DMS114 treated with DMSO at 0.1 percent for 48 hours (cell line): Measurements from ENCODE around the gene TUBGCP2.

ENCODE experiments used
- DNase-seq: peaks from one replicate; lab custom pipeline; 2025; ENCODE audit not compliant: unreplicated experiment; lab: John Stamatoyannopoulos, UW

The TUBGCP2 gene

GRCh38 chr10:133309100-133309719 is 538 bp upstream of the TUBGCP2 start:
- DNase-seq = peak; percentile 72

GRCh38 chr10:133307776-133308420 is 774 bp downstream of the TUBGCP2 start:
- peak; percentile 32 for DNase-seq

- DNase-seq = no peak
Measured at GRCh38 chr10:133306941-133307379, 1.7 kb downstream of the TUBGCP2 start.

- DNase-seq = no peak
Measured at GRCh38 chr10:133306097-133306476, 2.6 kb downstream of the TUBGCP2 start.

- no peak for DNase-seq
Measured at GRCh38 chr10:133303206-133303605, 5.5 kb downstream of the TUBGCP2 start.

GRCh38 chr10:133302230-133302629 is 6.4 kb downstream of the TUBGCP2 start:
- no peak for DNase-seq

- DNase-seq = no peak
Measured at GRCh38 chr10:133299738-133300137, 8.9 kb downstream of the TUBGCP2 start.

GRCh38 chr10:133299224-133299623 is 9.4 kb downstream of the TUBGCP2 start:
- DNase-seq = no peak

GRCh38 chr10:133298466-133298865 is 10.2 kb downstream of the TUBGCP2 start:
- DNase-seq = no peak

GRCh38 chr10:133297504-133297903 is 11.2 kb downstream of the TUBGCP2 start:
- no peak for DNase-seq

GRCh38 chr10:133295426-133296320 is 13.0 kb downstream of the TUBGCP2 start:
- DNase-seq = no peak

GRCh38 chr10:133294189-133294588 is 14.5 kb downstream of the TUBGCP2 start:
- DNase-seq = no peak

- no peak for DNase-seq
Measured at GRCh38 chr10:133293810-133294119, 14.9 kb downstream of the TUBGCP2 start.

GRCh38 chr10:133292919-133293809 is 15.5 kb downstream of the TUBGCP2 start:
- DNase-seq = no peak

GRCh38 chr10:133289761-133290160 is 18.9 kb downstream of the TUBGCP2 start:
- DNase-seq = no peak

GRCh38 chr10:133287832-133288500 is 20.7 kb downstream of the TUBGCP2 start:
- no peak for DNase-seq

GRCh38 chr10:133286366-133286765 is 22.3 kb downstream of the TUBGCP2 start:
- DNase-seq = no peak

GRCh38 chr10:133285217-133285616 is 23.5 kb downstream of the TUBGCP2 start:
- no peak for DNase-seq

- no peak for DNase-seq
Measured at GRCh38 chr10:133283931-133284330, 24.7 kb downstream of the TUBGCP2 start.

GRCh38 chr10:133282846-133283390 is 25.8 kb downstream of the TUBGCP2 start:
- no peak for DNase-seq
